GM12875 (cell line): ENCODE measurements around the gene CACNG6.

Experiments used
- H3K4me3 ChIP-seq: one replicate; pipeline ENCODE4 v1.5.1; 2011; ENCODE audit warnings: low read depth, low read length, control low read depth
- TF ChIP-seq, protein P1 (sequence below): IDR thresholded peaks from 2 replicates; pipeline ENCODE4 v1.5.1; 2011; ENCODE audit warnings: low read depth, mild to moderate bottlenecking, control low read depth, inconsistent platforms, low read length, moderate library complexity, borderline replicate concordance; ENCODE audit not compliant: insufficient read depth

The CACNG6 gene

DNA sequence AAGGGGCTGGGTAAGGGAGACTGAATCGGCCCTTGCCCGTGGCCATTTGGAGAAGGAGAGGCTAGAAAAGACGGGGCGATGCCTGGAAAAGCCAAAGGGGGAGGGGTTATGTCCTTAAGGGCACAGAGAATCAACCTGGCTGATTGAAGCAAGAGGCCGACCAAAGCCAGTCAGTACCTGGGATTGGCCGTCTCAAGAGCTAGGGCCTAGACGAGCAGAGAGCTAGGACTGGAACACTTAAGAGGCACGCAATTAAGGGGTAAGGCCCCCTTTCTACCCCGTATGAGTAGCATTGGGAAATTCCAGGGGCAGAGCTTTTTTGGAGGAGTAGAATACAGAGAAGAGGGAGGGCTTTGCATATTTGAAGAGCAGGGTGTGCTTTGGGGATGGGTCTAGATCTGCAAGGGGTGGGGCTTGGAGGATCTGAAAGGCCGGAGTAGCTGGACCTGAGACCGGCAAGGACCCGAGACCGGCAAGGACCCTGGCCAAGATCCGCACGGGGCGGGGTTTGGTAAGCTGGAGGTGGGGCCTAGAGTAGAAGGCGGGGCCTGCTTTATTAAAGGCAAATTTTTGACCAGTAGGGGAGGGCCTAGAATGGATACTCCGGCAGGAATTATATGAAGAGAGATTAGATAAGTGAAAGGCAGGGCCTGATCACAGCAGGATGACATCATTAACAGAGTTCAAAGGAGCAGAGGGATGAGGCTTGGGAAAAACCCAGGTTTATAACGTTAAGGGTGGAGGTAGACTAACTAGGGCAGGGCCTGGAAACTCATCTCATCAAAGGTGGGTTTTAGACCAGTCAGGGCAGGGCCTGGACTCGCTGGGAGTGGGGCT is 10.7 kb upstream of the CACNG6 start:
- TF ChIP-seq, protein P1, sequence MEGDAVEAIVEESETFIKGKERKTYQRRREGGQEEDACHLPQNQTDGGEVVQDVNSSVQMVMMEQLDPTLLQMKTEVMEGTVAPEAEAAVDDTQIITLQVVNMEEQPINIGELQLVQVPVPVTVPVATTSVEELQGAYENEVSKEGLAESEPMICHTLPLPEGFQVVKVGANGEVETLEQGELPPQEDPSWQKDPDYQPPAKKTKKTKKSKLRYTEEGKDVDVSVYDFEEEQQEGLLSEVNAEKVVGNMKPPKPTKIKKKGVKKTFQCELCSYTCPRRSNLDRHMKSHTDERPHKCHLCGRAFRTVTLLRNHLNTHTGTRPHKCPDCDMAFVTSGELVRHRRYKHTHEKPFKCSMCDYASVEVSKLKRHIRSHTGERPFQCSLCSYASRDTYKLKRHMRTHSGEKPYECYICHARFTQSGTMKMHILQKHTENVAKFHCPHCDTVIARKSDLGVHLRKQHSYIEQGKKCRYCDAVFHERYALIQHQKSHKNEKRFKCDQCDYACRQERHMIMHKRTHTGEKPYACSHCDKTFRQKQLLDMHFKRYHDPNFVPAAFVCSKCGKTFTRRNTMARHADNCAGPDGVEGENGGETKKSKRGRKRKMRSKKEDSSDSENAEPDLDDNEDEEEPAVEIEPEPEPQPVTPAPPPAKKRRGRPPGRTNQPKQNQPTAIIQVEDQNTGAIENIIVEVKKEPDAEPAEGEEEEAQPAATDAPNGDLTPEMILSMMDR = no peak
- no peak overlapping the region for H3K4me3 ChIP-seq

DNA sequence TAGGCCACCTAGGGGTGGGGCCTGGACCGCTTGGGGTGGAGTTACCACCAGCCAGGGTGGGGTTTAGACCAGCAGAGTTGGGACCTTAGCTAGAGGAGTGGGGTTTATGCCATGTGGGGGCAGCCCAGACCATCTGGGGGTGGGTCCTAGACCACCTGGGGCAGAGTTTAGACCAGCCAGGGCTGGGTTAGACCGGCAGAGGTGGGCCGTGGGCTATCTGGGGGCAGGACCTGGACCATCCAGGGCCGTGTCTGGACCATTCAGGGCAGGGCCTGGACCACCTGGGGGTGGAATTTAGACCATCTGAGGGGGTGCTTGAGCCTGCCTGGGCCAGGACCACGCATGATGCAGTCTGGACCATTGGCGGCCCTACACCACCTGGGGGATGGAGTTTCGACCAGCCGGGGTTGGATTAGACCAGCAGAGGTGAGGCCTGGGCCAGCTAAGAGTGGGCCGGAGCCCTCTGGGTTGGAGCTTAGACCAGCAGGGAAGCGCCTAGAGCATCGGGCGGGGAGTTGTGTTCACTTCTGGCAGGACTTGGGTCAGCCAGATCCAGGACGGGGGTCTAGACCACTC is 10.0 kb upstream of the CACNG6 start:
- TF ChIP-seq, protein P1 = no peak
- no peak overlapping the region for H3K4me3 ChIP-seq

DNA sequence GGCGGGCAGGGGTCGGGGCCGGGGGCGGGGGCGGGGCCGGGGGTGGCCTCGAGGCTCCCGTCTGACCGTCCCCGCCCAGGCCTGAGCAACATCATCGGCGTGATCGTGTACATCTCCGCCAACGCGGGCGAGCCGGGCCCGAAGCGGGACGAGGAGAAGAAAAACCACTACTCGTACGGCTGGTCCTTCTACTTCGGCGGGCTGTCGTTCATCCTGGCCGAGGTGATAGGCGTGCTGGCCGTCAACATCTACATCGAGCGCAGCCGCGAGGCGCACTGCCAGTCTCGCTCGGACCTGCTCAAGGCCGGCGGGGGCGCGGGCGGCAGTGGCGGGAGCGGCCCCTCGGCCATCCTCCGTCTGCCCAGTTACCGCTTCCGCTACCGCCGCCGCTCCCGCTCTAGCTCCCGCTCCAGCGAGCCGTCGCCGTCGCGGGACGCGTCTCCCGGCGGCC is 9.4 kb upstream of the CACNG6 start:
- no peak overlapping the region for H3K4me3 ChIP-seq
- TF ChIP-seq, protein P1 = no peak

DNA sequence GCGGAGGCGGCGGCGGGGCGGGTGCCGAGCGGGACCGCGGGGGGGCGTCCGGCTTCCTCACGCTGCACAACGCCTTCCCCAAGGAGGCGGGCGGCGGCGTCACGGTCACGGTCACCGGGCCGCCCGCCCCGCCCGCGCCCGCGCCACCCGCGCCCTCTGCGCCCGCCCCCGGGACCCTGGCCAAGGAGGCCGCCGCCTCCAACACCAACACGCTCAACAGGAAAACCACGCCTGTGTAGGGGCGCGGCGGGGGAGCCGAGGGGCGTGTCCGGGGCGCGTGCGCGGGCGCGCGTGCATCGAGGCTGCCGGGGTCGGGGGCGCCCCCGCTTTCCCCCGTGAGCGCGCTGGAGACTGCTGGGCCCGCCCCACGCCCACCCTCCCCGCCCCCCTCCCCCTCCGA is 8.8 kb upstream of the CACNG6 start:
- no peak overlapping the region for H3K4me3 ChIP-seq
- TF ChIP-seq, protein P1 = no peak

DNA sequence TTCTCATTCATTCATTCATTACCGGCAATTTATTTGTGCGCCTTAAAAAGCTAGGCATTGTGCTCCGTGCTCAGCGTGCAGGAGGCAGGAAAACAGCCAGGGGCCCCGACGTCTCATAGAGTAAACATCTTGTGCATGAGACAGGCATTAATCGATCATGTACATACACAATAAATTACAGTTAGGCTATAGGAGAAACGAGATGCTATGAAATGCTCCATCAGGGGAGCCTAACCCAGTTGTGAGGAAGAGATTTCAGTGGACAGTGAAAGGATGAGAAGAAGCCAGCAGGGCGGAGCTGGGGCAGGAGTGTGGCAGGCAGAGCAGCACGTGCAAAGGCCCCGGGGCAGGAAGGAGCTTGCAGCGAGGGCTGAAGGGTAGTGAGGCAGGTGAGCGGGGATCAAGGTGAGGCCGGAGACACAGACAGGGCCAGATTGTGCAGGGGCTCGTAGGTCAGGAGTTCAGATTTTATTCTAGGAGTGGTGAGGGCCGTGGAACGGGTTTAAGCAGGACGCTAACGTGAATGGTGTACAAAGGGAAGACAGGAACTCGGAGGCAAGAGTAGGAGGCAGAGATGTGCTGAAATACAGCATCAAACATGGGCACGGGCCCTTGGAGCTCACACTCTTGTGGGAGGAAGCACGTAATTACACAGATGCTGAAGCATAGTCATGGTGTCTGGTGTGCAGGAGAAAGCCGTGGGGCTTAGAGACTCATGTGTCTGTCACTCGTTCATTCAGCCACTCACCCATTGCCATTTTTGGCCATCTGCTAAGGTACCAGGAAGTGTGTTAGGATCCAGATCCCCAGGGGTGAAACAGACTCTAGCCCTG is 7.8 kb upstream of the CACNG6 start:
- TF ChIP-seq, protein P1 = no peak
- H3K4me3 ChIP-seq = no peak overlapping the region

DNA sequence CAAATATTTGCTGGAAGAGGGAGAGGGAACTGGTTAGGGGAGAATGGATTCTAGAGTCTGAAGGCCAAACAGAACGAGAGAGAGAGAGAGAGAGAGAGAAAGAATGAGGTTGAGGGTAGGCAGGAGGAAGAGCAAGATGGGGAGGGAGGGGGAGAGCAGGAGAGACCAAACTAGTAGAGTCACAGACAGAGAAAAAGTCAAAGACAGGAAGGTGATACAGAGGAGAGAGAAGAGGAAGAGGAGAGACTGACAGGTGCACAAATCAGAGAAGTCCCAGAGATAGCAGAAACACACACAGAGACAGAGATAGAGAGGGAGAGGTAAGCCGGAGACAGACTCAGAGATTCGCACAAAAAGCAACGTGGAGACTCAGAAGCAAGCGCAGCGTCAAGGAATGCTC is 5.6 kb upstream of the CACNG6 start:
- H3K4me3 ChIP-seq = no peak overlapping the region

More for the DNA sequence above, 5.6 kb upstream of the CACNG6 start:
- TF ChIP-seq, protein P1 = no peak
